ENCODE measurements around the gene VIPR1.

DNA sequence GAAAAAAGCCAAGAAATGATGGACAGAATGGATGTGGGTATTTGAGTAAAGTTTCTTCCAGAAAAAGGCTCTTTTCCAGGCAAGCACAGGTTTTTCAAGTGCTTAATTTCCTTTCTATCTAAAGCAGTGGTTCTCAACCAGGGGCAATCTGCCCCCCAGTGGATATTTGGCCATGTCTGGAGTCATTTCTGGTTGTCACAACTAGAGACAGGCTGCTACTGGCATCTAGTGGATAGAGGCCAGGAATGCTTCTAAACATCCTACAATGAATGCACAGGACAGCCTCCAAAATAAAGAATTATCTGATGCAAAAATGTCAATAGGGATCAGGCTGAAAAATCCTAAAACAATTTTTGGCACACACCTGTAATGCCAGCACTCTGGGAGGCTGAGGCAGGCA lies 55.4 kb downstream of the VIPR1 start:
- TF ChIP-seq, protein P1, sequence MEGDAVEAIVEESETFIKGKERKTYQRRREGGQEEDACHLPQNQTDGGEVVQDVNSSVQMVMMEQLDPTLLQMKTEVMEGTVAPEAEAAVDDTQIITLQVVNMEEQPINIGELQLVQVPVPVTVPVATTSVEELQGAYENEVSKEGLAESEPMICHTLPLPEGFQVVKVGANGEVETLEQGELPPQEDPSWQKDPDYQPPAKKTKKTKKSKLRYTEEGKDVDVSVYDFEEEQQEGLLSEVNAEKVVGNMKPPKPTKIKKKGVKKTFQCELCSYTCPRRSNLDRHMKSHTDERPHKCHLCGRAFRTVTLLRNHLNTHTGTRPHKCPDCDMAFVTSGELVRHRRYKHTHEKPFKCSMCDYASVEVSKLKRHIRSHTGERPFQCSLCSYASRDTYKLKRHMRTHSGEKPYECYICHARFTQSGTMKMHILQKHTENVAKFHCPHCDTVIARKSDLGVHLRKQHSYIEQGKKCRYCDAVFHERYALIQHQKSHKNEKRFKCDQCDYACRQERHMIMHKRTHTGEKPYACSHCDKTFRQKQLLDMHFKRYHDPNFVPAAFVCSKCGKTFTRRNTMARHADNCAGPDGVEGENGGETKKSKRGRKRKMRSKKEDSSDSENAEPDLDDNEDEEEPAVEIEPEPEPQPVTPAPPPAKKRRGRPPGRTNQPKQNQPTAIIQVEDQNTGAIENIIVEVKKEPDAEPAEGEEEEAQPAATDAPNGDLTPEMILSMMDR (conservative IDR thresholded peaks at IDR 0.05; ENCODE audit: low read depth, low read length), result peak; percentile 60
- TF ChIP-seq EZH2 (IDR thresholded peaks at IDR 0.05; ENCODE audit: low read length, unreplicated experiment) (no peak), EZH2phosphoT487 (IDR thresholded peaks at IDR 0.05; ENCODE audit: borderline replicate concordance, low read length) (no peak)
